ENCODE results near the gene KDF1. TPM values are rescaled to one million over a fixed set of nuclear protein-coding genes. Genes with fewer than 3 reads are reported as not detected.
A peak's percentile ranks its signal among the peaks of the same experiment; 100 is the strongest.

Gene KDF1
- total RNA-seq, 2 experiments from 2014 or later: 0.95 to 1.2 TPM

GRCh38 chr1:26994020-26994786 lies 33.9 kb upstream of the KDF1 start:
- intact Hi-C loops (cut with DNase I, micrococcal nuclease): loop anchor here in 1 of 2 experiments (10.0 kb wide), 1 partner anchor 781 kb away; the partner anchor contains the start of gene STX12
- DNase-seq: peak in 6 of 14 experiments; percentile 7 to 67 (median 23)
- peaks cover 23% of the 10 kb centered on the region for H3K4me1 ChIP-seq (ENCODE audit: insufficient read depth, low read length)

DNA sequence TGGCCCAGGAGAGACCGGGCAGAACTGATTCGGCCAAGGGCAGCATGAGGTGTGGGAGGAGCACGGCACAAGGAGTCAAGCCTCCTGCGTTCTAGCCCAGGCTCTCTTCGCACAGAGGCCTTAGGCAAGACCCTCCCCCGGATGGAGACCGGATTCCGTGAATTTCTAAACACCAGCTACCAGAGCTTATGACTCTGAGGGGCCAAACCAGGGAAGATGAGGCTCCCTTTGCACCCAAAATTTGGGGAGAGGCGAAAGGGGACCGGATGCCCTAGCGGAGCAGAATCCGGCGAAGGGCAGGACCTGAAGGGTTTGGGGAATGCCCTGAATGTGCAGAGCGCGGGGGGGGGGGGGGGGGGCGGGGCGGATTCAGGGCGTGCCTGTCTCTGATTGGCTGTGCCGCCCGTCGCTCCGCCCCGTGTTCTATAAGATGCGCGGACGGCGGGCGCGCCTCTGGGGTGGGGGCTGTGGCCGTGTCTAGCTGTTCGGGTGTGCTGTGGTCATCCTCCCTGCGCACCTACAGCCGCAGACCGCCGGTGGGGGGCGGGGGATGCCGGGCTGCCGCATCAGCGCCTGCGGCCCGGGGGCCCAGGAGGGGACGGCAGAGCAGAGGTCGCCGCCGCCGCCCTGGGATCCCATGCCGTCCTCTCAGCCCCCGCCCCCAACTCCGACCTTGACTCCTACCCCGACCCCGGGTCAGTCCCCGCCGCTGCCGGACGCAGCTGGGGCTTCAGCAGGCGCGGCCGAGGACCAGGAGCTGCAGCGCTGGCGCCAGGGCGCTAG lies 33.2 kb upstream of the KDF1 start, which contains the start of gene TRNP1:
TRNP1 (plus strand) TSS at position 456 of the 783 bp plus-strand sequence; CDS start at position 551, 95 bp downstream.
- Mint-ChIP-seq H3K9me3 (no peaks in the 10 kb centered on the region), H3K27me3 (peaks cover 68% of the 10 kb centered on the region), H3K4me3 (peak within 1 kb of the TSS; percentile 89), H3K27ac (no peak within 1 kb of the TSS), H3K4me1 (ENCODE audit: low read depth) (peaks cover 17% of the 10 kb centered on the region), H3K36me3 (ENCODE audit: low read depth) (no peaks in the 10 kb centered on the region)
- H3K27me3 ChIP-seq (ENCODE audit: control insufficient read depth in 1 of 2, insufficient read depth in 2 of 2, low read length in 2 of 2): peaks cover 42 to 48% of the 10 kb centered on the region in 2 experiments
- peaks cover 23% of the 10 kb centered on the region for H3K4me1 ChIP-seq (ENCODE audit: insufficient read depth, low read length)
- peak within 1 kb of the TSS; percentile 36 for H3K4me3 ChIP-seq (ENCODE audit: low read length)
- peaks cover 0 to 5% of the 10 kb centered on the region in 2 experiments for H3K9me3 ChIP-seq (ENCODE audit: control insufficient read depth in 1 of 2, insufficient read depth in 1 of 2, low read length in 2 of 2)
- H3K27ac ChIP-seq (ENCODE audit: low read depth in 1 of 2, low read length in 2 of 2): no peak within 1 kb of the TSS
- ChIA-PET POLR2A (interaction anchor here (1.4 kb wide), 1 partner anchor 161 kb away, joined by 3 read pairs; the partner anchor contains the start of gene SLC9A1), CTCF (interaction anchor here (0.6 to 2.8 kb wide), 2 partner anchors 20 to 51 kb away, joined by 6 to 11 read pairs; no protein-coding TSS in a partner anchor)
- TF ChIP-seq CTCF (IDR thresholded peaks at IDR 0.05): no peak
- intact Hi-C loops (cut with DNase I, micrococcal nuclease): loop anchor here in 1 of 2 experiments (10.0 kb wide), 1 partner anchor 781 kb away; the partner anchor contains the start of gene STX12
- no peaks in the 10 kb centered on the region for H3K36me3 ChIP-seq (ENCODE audit: insufficient read depth, low read length)
- ATAC-seq (ENCODE audit: poor library complexity) (peak; percentile 60), DNase-seq (peak; percentile 39 to 87 (median 59))

More at GRCh38 chr1:26994020-26994786, 33.9 kb upstream of the KDF1 start:
- Mint-ChIP-seq H3K9me3 (no peaks in the 10 kb centered on the region), H3K4me3 (peak overlapping the region; percentile 89), H3K36me3 (ENCODE audit: low read depth) (no peaks in the 10 kb centered on the region), H3K27me3 (peaks cover 68% of the 10 kb centered on the region), H3K4me1 (ENCODE audit: low read depth) (peaks cover 17% of the 10 kb centered on the region), H3K27ac (no peak overlapping the region)
- ATAC-seq (ENCODE audit: poor library complexity): peak; percentile 33
- peaks cover 0 to 5% of the 10 kb centered on the region in 2 experiments for H3K9me3 ChIP-seq (ENCODE audit: control insufficient read depth in 1 of 2, insufficient read depth in 1 of 2, low read length in 2 of 2)
- ChIA-PET POLR2A (interaction anchor here (1.3 to 1.4 kb wide), 2 partner anchors 9 to 161 kb away, joined by 3 read pairs; partner anchors contain the start of gene SLC9A1), CTCF (interaction anchor here (0.6 to 2.8 kb wide), 3 partner anchors 19 to 51 kb away, joined by 3 to 11 read pairs (median 6); no protein-coding TSS in a partner anchor)
- H3K27ac ChIP-seq (ENCODE audit: low read depth in 1 of 2, low read length in 2 of 2): no peak overlapping the region
- peaks cover 42 to 48% of the 10 kb centered on the region in 2 experiments for H3K27me3 ChIP-seq (ENCODE audit: control insufficient read depth in 1 of 2, insufficient read depth in 2 of 2, low read length in 2 of 2)
- no peaks in the 10 kb centered on the region for H3K36me3 ChIP-seq (ENCODE audit: insufficient read depth, low read length)
- peak overlapping the region; percentile 36 for H3K4me3 ChIP-seq (ENCODE audit: low read length)
- TF ChIP-seq CTCF (IDR thresholded peaks at IDR 0.05): no peak
